ENCODE measurements around the gene PTPRT.

Gene PTPRT

GRCh38 chr20:43189554-43190331 lies at the start of gene PTPRT:
TSS of gene PTPRT (minus strand) at chr20:43189906. CDS start at chr20:43189733, 173 bp downstream.
- Histone ChIP-seq H3K9ac (ENCODE audit: low read depth in 1 of 2, low read length in 2 of 2) (no peak within 1 kb of the TSS), H3K36me3 (ENCODE audit: control insufficient read depth in 1 of 2, insufficient read depth in 2 of 2, low read length in 2 of 2) (no peaks in the 10 kb centered on the region), H3K9me3 (ENCODE audit: control insufficient read depth in 1 of 2, low read length in 2 of 2) (no peaks in the 10 kb centered on the region), H3K27me3 (ENCODE audit: control insufficient read depth in 1 of 2, insufficient read depth in 2 of 2, low read length in 2 of 2) (peaks cover 11 to 30% of the 10 kb centered on the region in 2 donors), H3K4me3 (ENCODE audit: low read depth in 1 of 2, low read length in 2 of 2) (no peak within 1 kb of the TSS), H3K27ac (ENCODE audit: low read depth, low read length) (no peak within 1 kb of the TSS), H3K4me1 (ENCODE audit: control insufficient read depth in 1 of 2, insufficient read depth in 2 of 2, low read length in 2 of 2) (no peaks in the 10 kb centered on the region)

GRCh38 chr20:43238833-43239232 lies 49.1 kb upstream of the PTPRT start:
- H3K9me3 ChIP-seq (ENCODE audit: control insufficient read depth in 1 of 2, low read length in 2 of 2), result no peaks in the 10 kb centered on the region
- H3K4me3 ChIP-seq (ENCODE audit: low read depth in 1 of 2, low read length in 2 of 2), result no peak overlapping the region
- no peak overlapping the region for H3K27ac ChIP-seq (ENCODE audit: low read depth, low read length)
- no peaks in the 10 kb centered on the region for H3K36me3 ChIP-seq (ENCODE audit: control insufficient read depth in 1 of 2, insufficient read depth in 2 of 2, low read length in 2 of 2)
- peaks cover 0 to 3% of the 10 kb centered on the region in 2 donors for H3K27me3 ChIP-seq (ENCODE audit: control insufficient read depth in 1 of 2, insufficient read depth in 2 of 2, low read length in 2 of 2)
- no peak overlapping the region for H3K9ac ChIP-seq (ENCODE audit: low read depth in 1 of 2, low read length in 2 of 2)
- no peaks in the 10 kb centered on the region for H3K4me1 ChIP-seq (ENCODE audit: control insufficient read depth in 1 of 2, insufficient read depth in 2 of 2, low read length in 2 of 2)

GRCh38 chr20:43238266-43238665 lies 48.6 kb upstream of the PTPRT start:
- no peaks in the 10 kb centered on the region for H3K4me1 ChIP-seq (ENCODE audit: control insufficient read depth in 1 of 2, insufficient read depth in 2 of 2, low read length in 2 of 2)
- peaks cover 0 to 3% of the 10 kb centered on the region in 2 donors for H3K27me3 ChIP-seq (ENCODE audit: control insufficient read depth in 1 of 2, insufficient read depth in 2 of 2, low read length in 2 of 2)
- H3K9ac ChIP-seq (ENCODE audit: low read depth in 1 of 2, low read length in 2 of 2), result no peak overlapping the region
- H3K9me3 ChIP-seq (ENCODE audit: control insufficient read depth in 1 of 2, low read length in 2 of 2), result no peaks in the 10 kb centered on the region
- no peaks in the 10 kb centered on the region for H3K36me3 ChIP-seq (ENCODE audit: control insufficient read depth in 1 of 2, insufficient read depth in 2 of 2, low read length in 2 of 2)
- H3K4me3 ChIP-seq (ENCODE audit: low read depth in 1 of 2, low read length in 2 of 2), result no peak overlapping the region
- H3K27ac ChIP-seq (ENCODE audit: low read depth, low read length), result no peak overlapping the region

- H3K4me3 ChIP-seq (ENCODE audit: low read depth in 1 of 2, low read length in 2 of 2), result no peak overlapping the region
- H3K36me3 ChIP-seq (ENCODE audit: control insufficient read depth in 1 of 2, insufficient read depth in 2 of 2, low read length in 2 of 2), result no peaks in the 10 kb centered on the region
- peaks cover 0 to 3% of the 10 kb centered on the region in 2 donors for H3K27me3 ChIP-seq (ENCODE audit: control insufficient read depth in 1 of 2, insufficient read depth in 2 of 2, low read length in 2 of 2)
- H3K4me1 ChIP-seq (ENCODE audit: control insufficient read depth in 1 of 2, insufficient read depth in 2 of 2, low read length in 2 of 2), result no peaks in the 10 kb centered on the region
- no peaks in the 10 kb centered on the region for H3K9me3 ChIP-seq (ENCODE audit: control insufficient read depth in 1 of 2, low read length in 2 of 2)
- H3K27ac ChIP-seq (ENCODE audit: low read depth, low read length), result no peak overlapping the region
- H3K9ac ChIP-seq (ENCODE audit: low read depth in 1 of 2, low read length in 2 of 2), result no peak overlapping the region
Observed at GRCh38 chr20:43237651-43238168, 48.0 kb upstream of the PTPRT start.

- H3K9ac ChIP-seq (ENCODE audit: low read depth in 1 of 2, low read length in 2 of 2), result no peak overlapping the region
- H3K4me1 ChIP-seq (ENCODE audit: control insufficient read depth in 1 of 2, insufficient read depth in 2 of 2, low read length in 2 of 2), result no peaks in the 10 kb centered on the region
- no peak overlapping the region for H3K4me3 ChIP-seq (ENCODE audit: low read depth in 1 of 2, low read length in 2 of 2)
- peaks cover 0 to 3% of the 10 kb centered on the region in 2 donors for H3K27me3 ChIP-seq (ENCODE audit: control insufficient read depth in 1 of 2, insufficient read depth in 2 of 2, low read length in 2 of 2)
- no peaks in the 10 kb centered on the region for H3K9me3 ChIP-seq (ENCODE audit: control insufficient read depth in 1 of 2, low read length in 2 of 2)
- H3K27ac ChIP-seq (ENCODE audit: low read depth, low read length), result no peak overlapping the region
- no peaks in the 10 kb centered on the region for H3K36me3 ChIP-seq (ENCODE audit: control insufficient read depth in 1 of 2, insufficient read depth in 2 of 2, low read length in 2 of 2)
Observed at GRCh38 chr20:43235998-43236397, 46.3 kb upstream of the PTPRT start.

GRCh38 chr20:43231829-43232228 lies 42.1 kb upstream of the PTPRT start:
- no peaks in the 10 kb centered on the region for H3K4me1 ChIP-seq (ENCODE audit: control insufficient read depth in 1 of 2, insufficient read depth in 2 of 2, low read length in 2 of 2)
- peaks cover 0 to 2% of the 10 kb centered on the region in 2 donors for H3K27me3 ChIP-seq (ENCODE audit: control insufficient read depth in 1 of 2, insufficient read depth in 2 of 2, low read length in 2 of 2)
- H3K36me3 ChIP-seq (ENCODE audit: control insufficient read depth in 1 of 2, insufficient read depth in 2 of 2, low read length in 2 of 2), result no peaks in the 10 kb centered on the region
- H3K9me3 ChIP-seq (ENCODE audit: control insufficient read depth in 1 of 2, low read length in 2 of 2), result no peaks in the 10 kb centered on the region
- no peak overlapping the region for H3K9ac ChIP-seq (ENCODE audit: low read depth in 1 of 2, low read length in 2 of 2)
- no peak overlapping the region for H3K4me3 ChIP-seq (ENCODE audit: low read depth in 1 of 2, low read length in 2 of 2)
- no peak overlapping the region for H3K27ac ChIP-seq (ENCODE audit: low read depth, low read length)

- H3K27me3 ChIP-seq (ENCODE audit: control insufficient read depth in 1 of 2, insufficient read depth in 2 of 2, low read length in 2 of 2), result no peaks in the 10 kb centered on the region
- no peak overlapping the region for H3K4me3 ChIP-seq (ENCODE audit: low read depth in 1 of 2, low read length in 2 of 2)
- H3K9ac ChIP-seq (ENCODE audit: low read depth in 1 of 2, low read length in 2 of 2), result no peak overlapping the region
- H3K9me3 ChIP-seq (ENCODE audit: control insufficient read depth in 1 of 2, low read length in 2 of 2), result no peaks in the 10 kb centered on the region
- H3K36me3 ChIP-seq (ENCODE audit: control insufficient read depth in 1 of 2, insufficient read depth in 2 of 2, low read length in 2 of 2), result no peaks in the 10 kb centered on the region
- no peaks in the 10 kb centered on the region for H3K4me1 ChIP-seq (ENCODE audit: control insufficient read depth in 1 of 2, insufficient read depth in 2 of 2, low read length in 2 of 2)
- H3K27ac ChIP-seq (ENCODE audit: low read depth, low read length), result no peak overlapping the region
Observed at GRCh38 chr20:43229696-43230095, 40.0 kb upstream of the PTPRT start.

- H3K36me3 ChIP-seq (ENCODE audit: control insufficient read depth in 1 of 2, insufficient read depth in 2 of 2, low read length in 2 of 2), result no peaks in the 10 kb centered on the region
- H3K4me1 ChIP-seq (ENCODE audit: control insufficient read depth in 1 of 2, insufficient read depth in 2 of 2, low read length in 2 of 2), result no peaks in the 10 kb centered on the region
- no peak overlapping the region for H3K27ac ChIP-seq (ENCODE audit: low read depth, low read length)
- no peak overlapping the region for H3K9ac ChIP-seq (ENCODE audit: low read depth in 1 of 2, low read length in 2 of 2)
- H3K27me3 ChIP-seq (ENCODE audit: control insufficient read depth in 1 of 2, insufficient read depth in 2 of 2, low read length in 2 of 2), result no peaks in the 10 kb centered on the region
- H3K4me3 ChIP-seq (ENCODE audit: low read depth in 1 of 2, low read length in 2 of 2), result no peak overlapping the region
- no peaks in the 10 kb centered on the region for H3K9me3 ChIP-seq (ENCODE audit: control insufficient read depth in 1 of 2, low read length in 2 of 2)
Observed at GRCh38 chr20:43220612-43221011, 30.9 kb upstream of the PTPRT start.

- H3K27ac ChIP-seq (ENCODE audit: low read depth, low read length), result no peak overlapping the region
- no peak overlapping the region for H3K9ac ChIP-seq (ENCODE audit: low read depth in 1 of 2, low read length in 2 of 2)
- H3K4me3 ChIP-seq (ENCODE audit: low read depth in 1 of 2, low read length in 2 of 2), result no peak overlapping the region
- H3K36me3 ChIP-seq (ENCODE audit: control insufficient read depth in 1 of 2, insufficient read depth in 2 of 2, low read length in 2 of 2), result no peaks in the 10 kb centered on the region
- H3K9me3 ChIP-seq (ENCODE audit: control insufficient read depth in 1 of 2, low read length in 2 of 2), result no peaks in the 10 kb centered on the region
- no peaks in the 10 kb centered on the region for H3K4me1 ChIP-seq (ENCODE audit: control insufficient read depth in 1 of 2, insufficient read depth in 2 of 2, low read length in 2 of 2)
- no peaks in the 10 kb centered on the region for H3K27me3 ChIP-seq (ENCODE audit: control insufficient read depth in 1 of 2, insufficient read depth in 2 of 2, low read length in 2 of 2)
Observed at GRCh38 chr20:43210901-43211300, 21.2 kb upstream of the PTPRT start.

- H3K27me3 ChIP-seq (ENCODE audit: control insufficient read depth in 1 of 2, insufficient read depth in 2 of 2, low read length in 2 of 2), result no peaks in the 10 kb centered on the region
- no peaks in the 10 kb centered on the region for H3K36me3 ChIP-seq (ENCODE audit: control insufficient read depth in 1 of 2, insufficient read depth in 2 of 2, low read length in 2 of 2)
- H3K4me1 ChIP-seq (ENCODE audit: control insufficient read depth in 1 of 2, insufficient read depth in 2 of 2, low read length in 2 of 2), result no peaks in the 10 kb centered on the region
- H3K27ac ChIP-seq (ENCODE audit: low read depth, low read length), result no peak overlapping the region
- H3K4me3 ChIP-seq (ENCODE audit: low read depth in 1 of 2, low read length in 2 of 2), result no peak overlapping the region
- no peak overlapping the region for H3K9ac ChIP-seq (ENCODE audit: low read depth in 1 of 2, low read length in 2 of 2)
- H3K9me3 ChIP-seq (ENCODE audit: control insufficient read depth in 1 of 2, low read length in 2 of 2), result no peaks in the 10 kb centered on the region
Observed at GRCh38 chr20:43209831-43210230, 20.1 kb upstream of the PTPRT start.

All from duodenal mucosa (tissue), 2 donors.